Activated CD4-positive, alpha-beta memory T cell treated with anti-CD3 and anti-CD28 coated beads, Interleukin-2, amount 10 ng/mL, durations not matched to agents 7 days and 5 days (primary cell): ENCODE results near the gene CLIC1. TPM values are rescaled to one million over a fixed set of nuclear protein-coding genes. Genes with fewer than 3 reads are reported as not detected.

Experiments used
- CTCF ChIA-PET: fragments of 350-600 bp; sonication (Branson Sonifier 250); formaldehyde crosslinking; loops from one replicate; lab custom pipeline; 2021; ENCODE audit warnings: antibody characterized with exemption, inconsistent platforms; lab: Charles Lee
- POLR2A ChIA-PET: fragments of 350-600 bp; sonication (Branson Sonifier 250); formaldehyde crosslinking; loops from one replicate; lab custom pipeline; 2021; ENCODE audit warnings: antibody characterized with exemption; lab: Charles Lee
- DNase-seq: peaks from one replicate; pipeline ENCODE4 v3.0.0-alpha.2; 2020
- H3K27ac Mint-ChIP-seq: one replicate; pipeline ENCODE4 v1.8.0; 2021; ENCODE audit warnings: mild to moderate bottlenecking, mixed read lengths
- H3K27me3 Mint-ChIP-seq: one replicate; pipeline ENCODE4 v1.8.0; 2021; ENCODE audit warnings: mixed read lengths
- H3K36me3 Mint-ChIP-seq: one replicate; pipeline ENCODE4 v1.8.0; 2021; ENCODE audit warnings: low read depth, mixed read lengths
- H3K4me1 Mint-ChIP-seq: one replicate; pipeline ENCODE4 v1.8.0; 2021; ENCODE audit warnings: mixed read lengths
- H3K4me3 Mint-ChIP-seq: one replicate; pipeline ENCODE4 v1.8.0; 2021; ENCODE audit warnings: mild to moderate bottlenecking, mixed read lengths
- H3K9me3 Mint-ChIP-seq: one replicate; pipeline ENCODE4 v1.8.0; 2021; ENCODE audit warnings: mixed read lengths
- total RNA-seq, 2 experiments: library from RNA; stranded (reverse); gene quantifications; one replicate each; pipeline ENCODE4 v1.2.3, GENCODE V29; 2021

CLIC1 gene
- total RNA-seq, 2 experiments from 2014 or later = 640 to 644 TPM

- Mint-ChIP-seq H3K27ac (no peak overlapping the region), H3K4me1 (peaks cover 29% of the 10 kb centered on the region), H3K27me3 (no peaks in the 10 kb centered on the region), H3K9me3 (no peaks in the 10 kb centered on the region), H3K36me3 (peaks cover 32% of the 10 kb centered on the region), H3K4me3 (no peak overlapping the region)
- no peak for DNase-seq
- ChIA-PET CTCF (interaction anchor here (1.0 to 1.3 kb wide), 2 partner anchors 25 to 28 kb away, joined by 3 read pairs; no protein-coding TSS in a partner anchor), POLR2A (interaction anchor here (0.8 to 1.1 kb wide), 4 partner anchors 9 to 63 kb away, joined by 3 to 4 read pairs (median 3); partner anchors contain the start of genes ABHD16A, CLIC1 and VARS1)
Measured at GRCh38 chr6:31765910-31766794, 29.8 kb upstream of the CLIC1 start.

GRCh38 chr6:31765559-31765909, 29.2 kb upstream of the CLIC1 start:
- Mint-ChIP-seq H3K4me3 (no peak overlapping the region), H3K36me3 (peaks cover 38% of the 10 kb centered on the region), H3K4me1 (peaks cover 24% of the 10 kb centered on the region), H3K27me3 (no peaks in the 10 kb centered on the region), H3K9me3 (no peaks in the 10 kb centered on the region), H3K27ac (no peak overlapping the region)
- no peak for DNase-seq
- POLR2A ChIA-PET = interaction anchor here (1.0 kb wide), 2 partner anchors 8 to 30 kb away, joined by 3 to 4 read pairs; partner anchors contain the start of gene VARS1
- CTCF ChIA-PET = interaction anchor here (1.0 to 1.3 kb wide), 2 partner anchors 24 to 27 kb away, joined by 3 read pairs; no protein-coding TSS in a partner anchor

- H3K4me1 Mint-ChIP-seq = peaks cover 16% of the 10 kb centered on the region
- H3K27ac Mint-ChIP-seq = no peak overlapping the region
- H3K9me3 Mint-ChIP-seq = no peaks in the 10 kb centered on the region
- H3K27me3 Mint-ChIP-seq = no peaks in the 10 kb centered on the region
- peaks cover 39% of the 10 kb centered on the region for H3K36me3 Mint-ChIP-seq
- no peak overlapping the region for H3K4me3 Mint-ChIP-seq
- DNase-seq = no peak
- ChIA-PET CTCF (interaction anchor here (1.3 kb wide), 1 partner anchor 53 kb away, joined by 3 read pairs; no protein-coding TSS in a partner anchor), POLR2A (no interaction called here)
Measured at GRCh38 chr6:31764198-31764597, 27.9 kb upstream of the CLIC1 start.

GRCh38 chr6:31763619-31763940, 27.2 kb upstream of the CLIC1 start:
- H3K4me1 Mint-ChIP-seq = peaks cover 14% of the 10 kb centered on the region
- H3K27ac Mint-ChIP-seq = peak overlapping the region; percentile 2
- H3K9me3 Mint-ChIP-seq = no peaks in the 10 kb centered on the region
- peaks cover 36% of the 10 kb centered on the region for H3K36me3 Mint-ChIP-seq
- no peak for DNase-seq
- ChIA-PET CTCF (interaction anchor here (0.6 kb wide), 1 partner anchor 26 kb away, joined by 3 read pairs; no protein-coding TSS in a partner anchor), POLR2A (no interaction called here)
- H3K4me3 Mint-ChIP-seq = no peak overlapping the region
- no peaks in the 10 kb centered on the region for H3K27me3 Mint-ChIP-seq

GRCh38 chr6:31762878-31763618, 26.7 kb upstream of the CLIC1 start:
- POLR2A ChIA-PET = no interaction called here
- Mint-ChIP-seq H3K27me3 (no peaks in the 10 kb centered on the region), H3K9me3 (no peaks in the 10 kb centered on the region), H3K27ac (peak overlapping the region; percentile 2), H3K4me3 (no peak overlapping the region), H3K36me3 (peaks cover 34% of the 10 kb centered on the region), H3K4me1 (peaks cover 11% of the 10 kb centered on the region)
- CTCF ChIA-PET = interaction anchor here (0.6 kb wide), 1 partner anchor 27 kb away, joined by 3 read pairs; no protein-coding TSS in a partner anchor
- DNase-seq = no peak

- POLR2A ChIA-PET = no interaction called here
- Mint-ChIP-seq H3K4me1 (peaks cover 11% of the 10 kb centered on the region), H3K4me3 (no peak within 1 kb of the TSS), H3K36me3 (peaks cover 36% of the 10 kb centered on the region), H3K27me3 (no peaks in the 10 kb centered on the region), H3K27ac (peak within 1 kb of the TSS; percentile 2), H3K9me3 (no peaks in the 10 kb centered on the region)
- CTCF ChIA-PET = no interaction called here
- no peak for DNase-seq
Measured at GRCh38 chr6:31762356-31762755, 26.0 kb upstream of the CLIC1 start, which contains the start of gene SAPCD1. Gene SAPCD1, plus strand, starts transcription at chr6:31762656. Its CDS starts 399 bp downstream, at chr6:31763055.

- Mint-ChIP-seq H3K36me3 (peaks cover 33% of the 10 kb centered on the region), H3K9me3 (no peaks in the 10 kb centered on the region), H3K4me3 (no peak overlapping the region), H3K27ac (no peak overlapping the region), H3K27me3 (no peaks in the 10 kb centered on the region), H3K4me1 (peaks cover 11% of the 10 kb centered on the region)
- ChIA-PET POLR2A (interaction anchor here (1.1 to 1.3 kb wide), 2 partner anchors 24 to 31 kb away, joined by 4 to 7 read pairs; no protein-coding TSS in a partner anchor), CTCF (no interaction called here)
- no peak for DNase-seq
Measured at GRCh38 chr6:31761343-31761742, 25.0 kb upstream of the CLIC1 start.

- no peak for DNase-seq
- Mint-ChIP-seq H3K4me1 (peaks cover 11% of the 10 kb centered on the region), H3K4me3 (no peak overlapping the region), H3K9me3 (no peaks in the 10 kb centered on the region), H3K27me3 (no peaks in the 10 kb centered on the region), H3K36me3 (peaks cover 33% of the 10 kb centered on the region), H3K27ac (no peak overlapping the region)
- ChIA-PET CTCF (no interaction called here), POLR2A (interaction anchor here (1.1 to 1.3 kb wide), 2 partner anchors 23 to 31 kb away, joined by 4 to 7 read pairs; no protein-coding TSS in a partner anchor)
Measured at GRCh38 chr6:31760790-31761189, 24.5 kb upstream of the CLIC1 start.

GRCh38 chr6:31758281-31758680, 22.0 kb upstream of the CLIC1 start:
- H3K4me1 Mint-ChIP-seq = peaks cover under 1% of the 10 kb centered on the region
- H3K27ac Mint-ChIP-seq = no peak overlapping the region
- ChIA-PET POLR2A (interaction anchor here (0.7 to 2.1 kb wide), 4 partner anchors 8 to 18 kb away, joined by 3 to 5 read pairs (median 4); no protein-coding TSS in a partner anchor), CTCF (interaction anchor here (2.7 kb wide), 1 partner anchor 12 kb away, joined by 12 read pairs; no protein-coding TSS in a partner anchor)
- DNase-seq = no peak
- peaks cover 28% of the 10 kb centered on the region for H3K36me3 Mint-ChIP-seq
- no peaks in the 10 kb centered on the region for H3K9me3 Mint-ChIP-seq
- H3K27me3 Mint-ChIP-seq = no peaks in the 10 kb centered on the region
- no peak overlapping the region for H3K4me3 Mint-ChIP-seq

- H3K27ac Mint-ChIP-seq = no peak overlapping the region
- POLR2A ChIA-PET = interaction anchor here (0.7 to 4.5 kb wide), 3 partner anchors 13 to 42 kb away, joined by 3 to 27 read pairs (median 3); partner anchors contain the start of genes CLIC1 and MSH5
Measured at GRCh38 chr6:31752739-31753319, 16.5 kb upstream of the CLIC1 start.

GRCh38 chr6:31750411-31751022, 14.2 kb upstream of the CLIC1 start:
- Mint-ChIP-seq H3K36me3 (peaks cover 25% of the 10 kb centered on the region), H3K4me1 (no peaks in the 10 kb centered on the region), H3K27me3 (no peaks in the 10 kb centered on the region), H3K27ac (no peak overlapping the region), H3K4me3 (no peak overlapping the region), H3K9me3 (no peaks in the 10 kb centered on the region)
- no peak for DNase-seq
- ChIA-PET CTCF (interaction anchor here (0.9 to 1.5 kb wide), 2 partner anchors 10 to 19 kb away, joined by 3 to 5 read pairs; partner anchors contain the start of gene MSH5), POLR2A (interaction anchor here (4.5 kb wide), 1 partner anchor 11 kb away, joined by 27 read pairs; the partner anchor contains the start of gene MSH5)

More at GRCh38 chr6:31752739-31753319, 16.5 kb upstream of the CLIC1 start:
- no peaks in the 10 kb centered on the region for H3K9me3 Mint-ChIP-seq
- no peak overlapping the region for H3K4me3 Mint-ChIP-seq
- peaks cover 14% of the 10 kb centered on the region for H3K36me3 Mint-ChIP-seq
- CTCF ChIA-PET = interaction anchor here (0.7 to 1.5 kb wide), 3 partner anchors 17 to 228 kb away, joined by 3 to 8 read pairs (median 6); no protein-coding TSS in a partner anchor
- no peaks in the 10 kb centered on the region for H3K4me1 Mint-ChIP-seq
- H3K27me3 Mint-ChIP-seq = no peaks in the 10 kb centered on the region
- no peak for DNase-seq
